ENCODE data around the gene ZBTB7C. TPM values are rescaled to one million over a fixed set of nuclear protein-coding genes. Genes with fewer than 3 reads are reported as not detected.

The ZBTB7C gene
- total RNA-seq, 1 donor: not detected

DNA sequence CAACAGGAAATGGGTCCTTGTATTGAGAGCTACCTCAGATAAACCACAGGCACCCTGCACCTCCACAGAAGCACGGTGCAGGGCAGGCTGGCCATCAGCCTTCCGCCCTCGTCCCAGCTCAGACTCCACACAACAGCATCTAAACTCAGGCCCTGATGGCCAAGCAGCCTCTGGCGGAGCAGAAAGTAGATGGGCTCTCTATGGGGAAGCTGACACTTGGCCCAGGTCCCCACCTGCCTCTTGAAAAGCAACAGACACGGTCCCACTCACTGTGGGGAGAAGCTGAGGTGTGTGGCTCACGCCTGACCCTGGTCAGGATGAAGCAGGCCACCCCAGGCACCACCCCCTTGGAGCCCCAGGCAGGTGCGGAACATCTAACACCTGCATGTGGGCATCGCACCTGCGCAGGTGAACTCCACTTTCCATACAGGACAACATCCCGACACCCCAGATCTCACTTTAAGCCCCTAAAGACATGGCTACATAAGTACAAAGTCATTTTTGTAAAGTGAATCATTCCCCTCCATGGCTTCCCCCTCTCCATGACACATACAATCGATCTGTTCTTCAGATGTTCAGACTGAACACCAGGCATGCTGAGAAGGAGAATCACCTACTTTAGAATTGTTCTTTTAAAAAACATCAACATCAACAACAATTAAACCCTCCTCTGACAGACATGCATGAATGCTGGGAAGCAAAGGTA is 208.4 kb downstream of the ZBTB7C start:
- DNase-seq (ENCODE audit: low read depth in 2 of 3, low spot score in 2 of 3): no peak

DNA sequence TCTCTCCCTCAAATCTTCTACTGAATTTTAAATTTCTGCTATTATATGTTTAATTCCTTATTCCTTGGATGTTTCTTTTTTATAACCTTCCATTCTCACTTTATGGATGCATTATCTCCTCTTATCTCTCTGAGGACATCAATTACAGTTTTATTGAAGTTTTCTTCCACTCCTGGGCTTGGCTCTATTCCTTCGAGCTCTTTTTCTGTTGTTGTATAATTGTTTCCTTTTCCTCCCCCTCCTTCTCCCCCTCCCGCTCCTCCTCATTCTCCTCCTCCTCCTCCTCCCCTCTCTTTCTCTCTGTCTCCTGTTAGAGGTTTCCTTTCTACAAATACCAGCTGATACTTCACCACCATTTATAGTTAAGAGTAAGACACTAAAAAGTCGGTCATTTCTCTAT is 209.8 kb downstream of the ZBTB7C start:
- DNase-seq (ENCODE audit: low read depth in 2 of 3, low spot score in 2 of 3): no peak

DNA sequence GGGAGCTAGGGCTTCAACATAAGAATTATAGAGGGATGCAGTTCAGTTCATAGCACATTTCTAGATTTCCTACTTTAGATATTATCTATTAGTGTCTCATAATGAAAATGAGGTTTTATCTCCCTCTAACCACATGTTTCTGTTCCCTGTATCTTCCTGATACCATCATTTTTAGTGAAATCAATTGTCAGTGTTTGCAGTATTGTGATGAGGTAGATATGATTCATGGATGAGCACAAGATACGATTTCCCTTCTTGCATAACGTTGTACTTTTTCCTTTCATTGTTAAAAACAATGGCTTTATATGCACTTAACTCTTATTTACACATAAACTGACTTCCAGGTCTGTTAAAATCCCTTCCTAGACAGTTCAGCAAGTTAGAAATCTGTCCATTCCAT is 211.4 kb downstream of the ZBTB7C start:
- DNase-seq (ENCODE audit: low read depth in 2 of 3, low spot score in 2 of 3): no peak

DNA sequence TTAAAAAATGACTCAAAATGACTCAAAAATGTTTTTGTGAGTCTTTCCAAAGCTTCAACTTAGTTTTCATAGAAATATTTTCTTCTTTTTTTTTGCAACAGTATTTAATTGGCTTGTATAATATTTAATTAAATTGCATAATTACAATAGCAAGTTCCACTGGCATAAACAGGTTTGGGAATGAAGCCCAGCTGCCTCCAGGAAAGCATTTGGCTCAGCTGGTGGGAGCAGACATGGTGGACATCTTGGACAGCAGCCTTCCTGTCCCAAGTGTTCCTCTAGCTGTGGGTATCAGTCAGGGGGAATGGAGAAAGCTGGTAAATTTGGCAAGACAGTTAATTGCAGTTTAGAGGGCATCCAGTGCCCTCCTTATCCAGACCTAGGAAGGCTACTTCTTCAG is 213.4 kb downstream of the ZBTB7C start:
- no peak for DNase-seq (ENCODE audit: low read depth in 2 of 3, low spot score in 2 of 3)

DNA sequence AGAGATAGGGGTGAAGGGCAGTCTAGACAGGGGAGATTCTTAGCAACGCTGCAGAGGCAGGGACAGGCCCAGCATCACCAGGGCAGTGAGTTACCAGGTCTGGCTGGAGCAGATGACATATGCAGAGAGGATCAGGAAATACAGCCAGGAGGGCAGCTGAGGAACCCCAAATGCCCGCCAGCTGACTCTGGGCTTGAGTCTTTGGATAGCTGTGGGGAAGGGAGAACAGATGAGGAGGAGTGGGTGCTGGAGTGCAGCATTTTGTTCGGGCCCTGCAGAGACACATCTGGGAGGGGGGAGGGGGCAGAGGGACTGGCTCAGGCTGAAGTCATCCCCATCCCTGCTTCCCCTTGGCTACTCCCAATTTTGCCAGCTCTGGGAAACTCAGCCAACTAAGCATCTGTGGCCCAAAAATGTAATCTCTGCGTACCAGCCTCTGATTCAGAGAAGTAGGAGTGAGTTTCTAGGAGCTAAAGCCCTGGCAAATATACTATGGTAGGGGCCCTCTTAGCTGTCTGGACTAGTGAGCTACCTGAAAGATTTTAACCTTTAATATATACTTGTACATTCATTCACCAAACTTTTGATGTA is 214.5 kb downstream of the ZBTB7C start:
- no peak for DNase-seq (ENCODE audit: low read depth in 2 of 3, low spot score in 2 of 3)

DNA sequence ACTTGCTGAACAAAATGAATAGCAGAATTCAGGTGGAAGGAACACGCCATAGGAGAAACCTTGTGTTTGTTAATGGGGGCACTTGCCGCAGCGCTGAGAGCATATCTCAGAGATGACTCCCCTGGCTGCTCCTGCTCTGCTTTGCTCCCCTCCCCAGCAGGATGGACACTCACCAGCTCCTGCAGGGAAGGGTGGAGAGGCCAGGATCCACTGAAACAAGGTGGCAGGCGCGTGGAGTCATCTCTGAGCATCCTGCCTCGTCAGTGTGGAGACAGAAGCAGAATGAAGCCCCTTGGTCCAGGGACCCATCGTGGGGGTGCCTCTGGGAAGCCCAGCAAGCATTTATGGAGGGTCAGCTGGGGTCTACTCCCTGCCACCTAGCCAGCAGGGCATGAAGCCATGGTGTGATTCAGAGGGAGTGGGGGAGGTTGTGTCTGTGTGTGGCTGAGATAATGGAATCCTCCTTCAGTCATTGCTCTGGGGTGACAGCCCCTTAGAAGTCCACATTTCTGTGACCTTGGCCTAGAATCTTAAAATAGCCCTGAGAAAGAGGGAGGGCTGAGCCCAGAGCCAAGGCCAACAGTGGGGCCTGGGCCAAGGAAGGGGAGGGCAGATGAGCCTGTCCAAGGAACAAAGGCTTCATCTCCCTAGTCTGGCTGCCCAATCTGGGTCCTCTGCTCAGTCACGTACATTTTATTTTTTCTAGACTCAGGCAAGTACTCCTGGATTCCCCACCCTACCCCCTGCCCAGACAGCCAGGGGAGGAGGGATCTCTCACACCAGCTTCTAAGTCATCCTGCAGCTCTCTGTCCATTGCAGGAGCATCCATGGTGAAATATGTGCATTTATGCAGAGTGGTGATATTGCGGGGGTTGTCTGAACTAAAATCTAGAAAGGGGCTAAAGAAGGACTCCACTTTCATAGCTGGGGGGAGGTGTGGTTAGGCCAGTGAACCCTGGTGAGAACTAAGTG is 215.4 kb downstream of the ZBTB7C start:
- DNase-seq (ENCODE audit: low read depth in 2 of 3, low spot score in 2 of 3): no peak

DNA sequence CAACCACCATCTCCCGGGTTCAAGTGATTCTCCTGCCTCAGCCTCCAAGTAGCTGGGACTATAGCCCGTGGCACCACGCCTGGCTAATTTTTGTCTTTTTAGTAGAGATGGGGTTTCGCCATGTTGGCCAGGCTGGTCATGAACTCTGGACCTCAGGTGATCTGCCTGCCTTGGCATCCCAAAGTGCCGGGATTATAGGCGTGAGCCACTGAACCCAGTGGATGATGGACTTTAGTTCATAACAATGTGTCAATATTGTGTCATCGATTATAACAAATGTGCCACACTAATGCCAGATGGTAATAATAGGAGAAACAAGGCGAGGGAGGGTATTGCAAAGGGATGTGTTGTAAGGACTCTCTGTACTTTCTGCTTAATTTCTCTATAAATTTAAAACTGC is 216.6 kb downstream of the ZBTB7C start:
- no peak for DNase-seq (ENCODE audit: low read depth in 2 of 3, low spot score in 2 of 3)

DNA sequence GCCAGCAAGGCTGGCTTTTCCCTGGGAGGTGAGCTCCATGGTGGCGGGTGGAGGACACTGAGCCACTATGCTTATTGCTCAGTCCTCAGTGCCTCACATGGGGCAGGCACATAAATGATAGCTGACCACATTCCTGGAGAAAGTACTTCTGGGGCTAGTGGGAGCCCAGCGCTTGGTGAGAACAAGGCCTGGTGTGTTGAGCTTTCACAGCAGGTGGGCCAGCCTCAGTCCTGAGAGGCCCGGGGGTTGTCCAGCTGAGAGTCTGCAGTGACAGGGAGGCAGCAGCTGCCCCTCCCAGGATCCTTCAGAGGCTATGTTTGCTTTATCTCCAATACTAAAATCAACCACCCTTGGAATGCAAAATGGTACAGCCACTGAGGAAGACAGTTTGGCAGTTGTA is 217.7 kb downstream of the ZBTB7C start:
- DNase-seq (ENCODE audit: low read depth in 2 of 3, low spot score in 2 of 3): no peak

DNA sequence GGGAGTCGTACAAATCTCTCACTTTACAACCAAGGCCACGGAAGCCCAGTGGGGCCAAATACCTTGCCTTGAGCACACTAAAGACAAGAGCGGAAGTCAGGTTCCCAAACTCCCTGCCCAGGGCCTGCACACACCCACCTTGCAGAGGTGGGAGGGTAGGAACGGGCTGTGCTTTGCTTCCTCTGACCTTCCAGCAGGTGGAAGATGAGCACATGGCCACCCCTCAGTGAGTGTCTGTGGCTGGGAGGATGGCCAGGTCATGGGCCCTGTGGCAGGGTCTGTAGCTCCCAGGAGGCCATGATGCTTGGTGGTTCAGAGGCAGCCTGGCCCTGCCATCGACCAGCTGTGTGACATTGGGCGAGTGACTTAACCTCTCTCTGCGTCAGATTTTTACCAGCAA is 218.2 kb downstream of the ZBTB7C start:
- no peak for DNase-seq (ENCODE audit: low read depth in 2 of 3, low spot score in 2 of 3)

DNA sequence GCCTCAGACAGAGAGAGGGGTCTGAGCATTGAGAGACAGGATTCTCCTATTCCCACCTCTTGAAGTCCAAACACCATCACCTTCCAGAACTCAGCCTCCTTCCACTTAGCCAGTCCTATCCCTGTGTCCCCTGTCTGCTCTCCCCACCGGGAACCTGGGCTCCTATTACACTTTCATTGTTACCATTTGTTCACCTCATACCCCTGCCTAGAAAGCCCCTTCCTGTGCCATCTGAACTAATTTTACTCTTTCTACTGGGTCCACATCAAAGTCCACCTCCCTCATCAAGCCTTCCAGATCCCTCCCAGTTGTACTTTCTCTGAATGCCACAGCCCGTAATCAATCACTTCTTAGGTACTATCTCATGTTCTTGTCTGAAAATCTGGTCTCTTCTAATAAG is 220.6 kb downstream of the ZBTB7C start:
- no peak for DNase-seq (ENCODE audit: low read depth in 2 of 3, low spot score in 2 of 3)

DNA sequence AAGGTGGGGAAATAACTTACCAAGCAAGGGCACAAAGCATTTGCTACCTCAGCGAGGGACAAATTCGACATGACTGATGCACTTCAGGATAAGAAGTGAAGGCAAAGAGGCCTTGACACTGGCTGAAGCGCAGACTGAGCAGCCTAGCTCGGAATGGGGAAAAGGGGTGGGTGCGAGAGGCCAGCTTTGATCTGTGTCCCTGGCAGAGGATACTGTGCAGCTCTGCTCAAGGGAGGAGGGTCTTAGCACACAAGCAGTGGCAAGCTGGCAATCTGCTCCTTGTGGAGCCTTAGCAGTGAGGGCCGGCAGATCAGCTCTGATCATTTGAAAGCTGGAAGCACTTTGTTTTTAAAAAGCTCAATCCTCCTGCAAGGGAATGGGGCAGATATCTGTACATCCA is 222.3 kb downstream of the ZBTB7C start:
- DNase-seq (ENCODE audit: low read depth in 2 of 3, low spot score in 2 of 3): no peak

DNA sequence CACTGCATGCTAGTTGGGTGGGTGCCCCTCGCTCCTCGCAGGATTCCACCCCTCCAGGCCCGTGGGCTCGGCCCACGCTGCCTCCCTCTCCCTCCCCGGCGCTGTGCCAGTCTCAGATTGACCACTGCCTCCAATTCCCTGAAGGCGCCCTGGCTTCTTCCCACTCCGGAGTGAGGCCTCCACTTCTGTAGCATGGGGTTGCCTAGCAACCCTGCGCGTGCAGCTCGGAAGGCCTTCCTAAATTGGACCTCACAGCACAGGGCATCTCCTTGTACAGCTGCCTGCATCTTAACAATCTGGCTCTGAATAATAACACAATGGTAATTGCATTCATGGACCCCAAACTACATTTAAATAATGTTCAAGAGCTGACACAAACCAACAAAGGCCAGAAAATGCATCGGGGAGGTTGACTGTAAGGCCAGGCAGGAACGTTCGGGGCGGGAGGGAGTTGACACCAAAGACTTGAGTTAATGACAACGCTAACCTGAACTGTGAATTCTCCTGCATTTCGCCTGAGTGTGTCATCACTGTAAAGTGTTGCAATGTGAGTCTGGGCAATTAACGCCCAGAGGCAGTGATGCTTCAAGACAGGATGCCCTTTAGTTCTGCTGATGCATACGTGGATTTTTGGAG is 222.9 kb downstream of the ZBTB7C start:
- DNase-seq (ENCODE audit: low read depth in 2 of 3, low spot score in 2 of 3): no peak

DNA sequence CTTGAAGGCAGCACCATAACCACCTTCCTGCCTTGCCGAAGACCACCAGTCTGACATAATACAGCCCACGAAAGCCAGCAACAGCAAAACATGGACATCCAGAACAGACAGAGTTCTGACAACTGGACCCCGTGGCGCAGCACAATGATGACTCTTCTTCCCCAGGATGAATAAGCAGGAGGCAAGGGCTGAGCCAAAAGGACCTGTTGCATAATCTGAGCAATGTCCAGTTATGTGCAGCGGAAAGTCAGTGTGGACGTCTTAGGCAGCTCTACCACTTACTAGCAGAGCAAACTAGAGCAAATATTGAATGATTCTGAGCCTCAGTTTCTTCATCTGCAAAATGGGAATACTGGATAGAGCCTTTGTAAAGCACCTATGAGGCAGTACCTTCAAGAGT is 225.1 kb downstream of the ZBTB7C start:
- no peak for DNase-seq (ENCODE audit: low read depth in 2 of 3, low spot score in 2 of 3)

DNA sequence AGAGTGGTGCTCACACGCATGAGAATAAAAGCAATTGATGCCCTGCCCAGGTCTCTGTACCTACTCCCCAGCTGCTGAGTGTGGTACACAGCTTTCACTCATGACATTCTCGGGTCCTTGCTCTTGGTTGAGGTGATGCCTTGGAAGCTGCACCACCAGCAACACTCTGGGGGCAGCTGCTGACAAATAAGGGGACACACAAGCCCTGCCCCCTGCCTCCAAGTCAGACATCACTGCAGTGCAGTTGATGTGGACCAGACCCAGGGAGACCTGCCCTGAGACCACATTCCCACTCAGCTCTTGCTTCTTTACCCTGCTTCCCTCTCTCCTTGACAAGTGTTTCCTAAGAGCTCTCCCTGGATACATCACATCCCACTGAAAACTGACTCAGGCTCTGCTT is 225.6 kb downstream of the ZBTB7C start:
- no peak for DNase-seq (ENCODE audit: low read depth in 2 of 3, low spot score in 2 of 3)

DNA sequence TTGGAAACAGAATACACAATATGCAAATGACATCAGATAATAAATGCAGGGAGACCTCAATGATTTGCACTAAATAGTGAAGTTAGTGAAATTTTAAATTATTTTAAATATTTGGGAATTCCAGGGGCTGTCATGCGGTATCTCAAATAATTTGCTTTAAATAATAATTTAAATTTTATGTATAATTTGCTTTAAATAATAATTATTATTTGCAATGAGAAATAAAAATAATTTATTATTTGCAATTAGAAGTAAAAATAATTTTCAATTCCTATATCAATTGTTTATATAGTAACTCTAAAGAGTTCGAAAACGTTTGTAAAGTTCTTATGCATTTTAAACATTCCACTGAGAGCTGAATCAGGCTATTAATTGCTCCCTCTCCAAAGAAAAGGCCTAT is 226.4 kb downstream of the ZBTB7C start:
- DNase-seq (ENCODE audit: low read depth in 2 of 3, low spot score in 2 of 3): no peak

DNA sequence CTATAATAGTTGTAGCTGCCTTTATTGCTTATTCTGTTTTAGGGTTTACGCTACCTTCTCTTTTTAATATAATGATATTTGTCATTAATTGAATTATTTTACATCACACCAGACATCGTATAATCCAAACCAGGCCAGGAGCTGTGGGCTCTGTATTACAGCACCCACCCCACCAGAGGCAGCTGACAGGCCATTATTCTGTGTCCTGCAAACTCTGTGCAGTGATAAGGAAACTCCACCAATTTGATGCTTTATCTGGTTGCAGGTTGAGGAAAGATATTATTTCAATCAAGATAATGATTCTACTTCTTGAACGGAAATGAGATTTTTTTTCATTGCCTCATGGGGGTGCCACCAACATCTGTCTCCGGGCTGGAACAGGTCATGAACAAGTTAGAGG is 227.3 kb downstream of the ZBTB7C start:
- no peak for DNase-seq (ENCODE audit: low read depth in 2 of 3, low spot score in 2 of 3)

DNA sequence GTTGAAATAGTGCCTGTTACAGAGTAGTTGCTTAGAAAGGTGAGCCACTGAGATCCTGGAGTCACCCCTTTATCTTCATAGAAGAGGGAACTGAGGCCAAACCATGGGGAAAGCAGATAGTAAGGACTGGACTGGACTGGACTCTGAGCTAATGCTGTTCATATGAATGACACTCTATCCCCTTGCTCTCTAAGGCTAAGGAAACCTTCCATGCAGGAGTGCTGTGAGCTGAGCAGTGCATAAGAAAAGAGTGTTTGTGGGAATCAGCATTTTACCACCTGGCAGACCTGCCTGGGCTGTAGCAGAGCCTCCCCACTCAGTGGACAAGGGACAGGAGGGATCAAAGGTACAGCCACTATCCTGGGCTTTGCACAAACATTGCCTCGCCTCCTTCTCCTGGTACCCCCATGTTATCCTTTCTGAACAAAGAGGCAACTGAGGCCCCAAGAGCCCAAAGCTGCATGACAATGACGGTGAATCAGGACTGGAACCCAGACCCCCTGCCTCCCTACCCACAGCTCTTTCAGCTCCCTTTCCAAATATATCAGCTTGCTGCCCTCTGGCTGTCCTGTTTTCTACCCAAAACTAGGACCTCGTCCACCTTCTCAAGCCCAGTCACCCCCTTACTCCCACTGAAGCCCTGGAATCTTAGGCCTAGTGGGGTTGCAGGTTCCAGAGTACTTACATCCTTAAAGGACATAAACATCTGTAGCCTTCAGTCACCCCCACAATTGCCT is 227.9 kb downstream of the ZBTB7C start:
- no peak for DNase-seq (ENCODE audit: low read depth in 2 of 3, low spot score in 2 of 3)

DNA sequence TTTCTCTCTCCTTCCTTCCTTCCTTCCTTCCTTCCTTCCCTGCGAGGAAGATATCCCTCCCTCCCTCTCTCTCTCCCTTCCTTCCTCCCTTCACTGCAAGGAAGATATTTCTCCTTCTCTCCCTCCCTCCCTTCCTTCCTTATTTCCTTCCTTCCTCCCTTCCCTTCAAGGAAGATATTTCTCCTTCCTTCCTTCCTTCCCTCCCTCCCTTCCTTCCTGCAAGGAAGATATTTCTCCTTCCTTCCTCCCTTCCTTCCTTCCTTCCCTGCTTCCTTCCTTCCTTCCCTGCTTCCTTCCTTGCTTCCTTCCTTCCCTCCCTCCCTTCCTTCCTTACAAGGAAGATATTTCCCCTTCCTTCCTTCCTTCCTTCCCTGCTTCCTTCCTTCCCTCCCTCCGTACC is 229.5 kb downstream of the ZBTB7C start:
- DNase-seq (ENCODE audit: low read depth in 2 of 3, low spot score in 2 of 3): peak in 1 of 3 donors; percentile 9

DNA sequence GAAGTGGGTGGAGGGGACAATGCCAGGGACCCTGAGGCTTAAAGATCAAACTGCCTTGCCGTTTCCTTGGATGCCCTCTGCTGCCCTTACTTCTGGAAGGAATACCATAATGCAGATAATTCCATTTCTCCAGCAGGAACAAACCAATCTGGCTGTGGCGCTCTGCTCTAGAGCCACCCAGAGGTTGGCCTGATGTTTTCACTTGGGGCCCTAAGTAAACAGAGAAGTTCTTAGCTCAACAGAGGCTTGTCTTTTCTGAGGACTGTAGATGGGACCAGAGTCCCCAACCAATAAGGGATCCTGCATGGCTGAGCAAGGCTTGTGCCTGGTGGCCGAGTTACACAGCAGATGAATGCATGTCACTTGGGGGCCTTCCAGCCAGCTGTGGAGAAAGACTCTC is 230.2 kb downstream of the ZBTB7C start:
- DNase-seq (ENCODE audit: low read depth in 2 of 3, low spot score in 2 of 3): no peak

DNA sequence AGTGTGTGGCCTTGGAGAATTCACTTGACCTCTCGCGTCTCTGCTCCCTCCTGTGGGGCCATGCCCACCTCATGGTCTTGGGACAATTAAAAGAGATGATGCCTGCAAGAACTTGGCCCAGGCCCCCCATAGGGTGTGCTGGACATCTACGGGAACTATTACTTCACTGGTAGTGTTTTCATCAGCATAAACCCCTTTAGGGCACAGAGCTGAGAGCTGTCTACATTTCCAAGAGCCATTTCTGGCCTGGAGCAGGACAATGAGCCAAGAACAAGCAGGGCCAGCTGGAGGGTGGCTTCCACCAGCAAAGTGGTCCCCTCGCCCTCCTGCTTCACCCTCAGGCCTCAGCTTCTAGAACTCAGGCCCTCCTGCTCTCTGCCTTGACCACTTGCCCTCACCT is 232.3 kb downstream of the ZBTB7C start:
- no peak for DNase-seq (ENCODE audit: low read depth in 2 of 3, low spot score in 2 of 3)

DNA sequence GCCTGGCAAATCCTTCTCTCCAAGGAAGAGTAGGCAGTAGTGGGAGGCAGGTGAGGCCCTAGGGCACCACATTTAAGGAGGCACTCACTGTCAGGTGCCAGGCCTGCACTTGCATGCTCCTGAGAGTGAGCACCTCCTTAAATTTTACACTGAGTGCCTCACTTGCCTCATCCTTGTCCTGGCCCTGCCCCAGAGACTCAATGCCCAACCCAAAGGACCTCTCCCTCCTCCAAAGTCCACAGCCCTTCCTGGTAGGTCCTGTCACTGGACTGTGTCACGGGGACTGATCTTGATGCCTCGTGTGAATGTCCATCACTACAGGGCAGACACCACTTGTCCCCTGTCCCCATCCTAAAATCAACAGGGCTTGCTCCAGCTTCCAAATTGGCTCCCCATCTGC is 235.6 kb downstream of the ZBTB7C start:
- no peak for DNase-seq (ENCODE audit: low read depth in 2 of 3, low spot score in 2 of 3)
